OCI-M1 (cell line): ENCODE measurements around the gene ADCY3.

Experiments used
- DNase-seq: peaks from one replicate; lab custom pipeline; 2025; lab: John Stamatoyannopoulos, UW

ADCY3 gene

GRCh38 chr2:24920098-24920808 is at the start of gene ADCY3:
Gene ADCY3 (minus strand): TSS chr2:24920237. CDS start chr2:24918987, 1,250 bp downstream.
- no peak for DNase-seq

- no peak for DNase-seq
Measured at GRCh38 chr2:24969784-24970183, 49.7 kb upstream of the ADCY3 start.

DNA sequence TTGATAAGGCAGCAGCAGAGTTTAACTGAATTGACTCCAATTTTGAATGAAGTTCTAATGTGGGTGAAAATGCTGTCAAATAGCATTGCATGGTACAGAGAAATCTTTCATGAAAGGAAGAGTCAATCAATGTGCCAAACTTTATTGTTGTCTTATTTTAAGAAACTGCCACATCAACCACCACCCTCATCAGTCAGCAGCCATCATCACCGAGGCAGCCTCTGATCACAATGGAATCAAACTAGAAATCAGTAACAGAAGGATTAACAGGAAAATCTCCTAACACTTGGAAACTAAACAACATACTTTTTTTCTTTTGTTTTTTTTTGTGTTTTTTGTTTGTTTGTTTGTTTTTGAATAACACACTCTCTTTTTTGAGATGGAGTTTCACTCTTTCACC is 41.9 kb upstream of the ADCY3 start:
- DNase-seq = no peak

- no peak for DNase-seq
Measured at GRCh38 chr2:24959761-24960160, 39.7 kb upstream of the ADCY3 start.

DNA sequence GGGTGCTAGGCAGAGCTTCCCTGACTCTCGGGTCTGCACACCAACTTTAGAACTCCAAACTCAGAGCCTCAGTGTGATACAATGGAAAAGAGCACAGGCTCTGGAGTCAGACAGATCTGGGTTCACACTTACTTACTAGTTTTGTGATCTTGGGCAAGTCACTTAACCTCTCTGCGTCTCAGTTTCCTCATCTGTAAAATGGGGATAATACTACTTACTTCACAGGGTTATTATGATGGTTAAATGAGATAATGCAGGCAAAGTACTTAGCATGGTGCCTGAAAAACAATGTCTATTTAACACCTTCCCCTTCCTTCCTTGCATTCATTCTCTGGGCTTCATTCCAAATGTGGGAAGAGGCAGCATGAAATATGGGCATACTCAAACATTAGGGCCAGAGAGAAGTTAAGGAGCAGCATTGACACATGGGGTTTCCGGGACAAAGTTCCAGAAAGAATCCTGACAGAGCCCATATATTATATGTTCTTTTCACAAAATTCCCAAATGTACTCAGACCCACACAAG is 38.4 kb upstream of the ADCY3 start:
- no peak for DNase-seq

- no peak for DNase-seq
Measured at GRCh38 chr2:24957976-24958375, 37.9 kb upstream of the ADCY3 start.

GRCh38 chr2:24957221-24957620 is 37.2 kb upstream of the ADCY3 start:
- no peak for DNase-seq

DNA sequence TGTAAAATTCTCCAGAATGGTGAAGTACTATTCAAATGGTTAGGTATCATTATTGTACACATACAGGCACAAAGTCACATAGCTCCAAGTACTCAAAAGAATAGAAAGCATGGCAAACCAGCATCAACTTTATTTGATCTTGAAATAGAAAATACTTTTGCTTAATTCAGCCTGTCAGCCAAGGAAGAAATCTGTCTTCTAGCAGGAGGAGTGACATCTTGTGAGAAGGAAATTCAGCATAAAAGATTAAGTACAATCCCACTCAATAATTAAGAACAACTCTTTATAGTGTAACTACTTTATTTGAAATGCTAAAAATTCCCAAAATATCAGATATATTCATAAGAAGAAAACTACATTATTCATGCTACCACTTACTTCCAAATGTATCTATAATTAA is 35.9 kb upstream of the ADCY3 start:
- DNase-seq = no peak

GRCh38 chr2:24955232-24955631 is 35.2 kb upstream of the ADCY3 start:
- no peak for DNase-seq

DNA sequence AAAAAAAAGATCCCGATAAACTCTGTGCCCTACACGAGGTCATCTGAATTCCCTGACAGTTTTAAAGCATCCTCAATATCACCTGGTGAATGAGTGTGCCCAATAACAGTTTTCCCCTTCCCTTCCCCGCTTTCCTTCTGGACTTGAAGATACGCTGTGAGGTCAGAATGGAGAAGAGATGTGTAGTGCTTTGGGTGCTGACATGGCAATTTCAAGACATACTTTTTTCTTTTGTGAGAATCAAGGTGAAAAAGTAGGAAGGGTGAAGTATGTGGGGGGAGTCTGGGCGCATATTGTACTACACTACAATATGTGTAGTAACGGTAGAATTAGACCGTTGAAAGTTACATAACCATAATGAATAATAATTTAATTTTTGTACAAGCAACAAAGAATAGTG is 30.1 kb upstream of the ADCY3 start:
- DNase-seq = no peak

GRCh38 chr2:24948506-24948905 is 28.5 kb upstream of the ADCY3 start:
- DNase-seq = no peak

DNA sequence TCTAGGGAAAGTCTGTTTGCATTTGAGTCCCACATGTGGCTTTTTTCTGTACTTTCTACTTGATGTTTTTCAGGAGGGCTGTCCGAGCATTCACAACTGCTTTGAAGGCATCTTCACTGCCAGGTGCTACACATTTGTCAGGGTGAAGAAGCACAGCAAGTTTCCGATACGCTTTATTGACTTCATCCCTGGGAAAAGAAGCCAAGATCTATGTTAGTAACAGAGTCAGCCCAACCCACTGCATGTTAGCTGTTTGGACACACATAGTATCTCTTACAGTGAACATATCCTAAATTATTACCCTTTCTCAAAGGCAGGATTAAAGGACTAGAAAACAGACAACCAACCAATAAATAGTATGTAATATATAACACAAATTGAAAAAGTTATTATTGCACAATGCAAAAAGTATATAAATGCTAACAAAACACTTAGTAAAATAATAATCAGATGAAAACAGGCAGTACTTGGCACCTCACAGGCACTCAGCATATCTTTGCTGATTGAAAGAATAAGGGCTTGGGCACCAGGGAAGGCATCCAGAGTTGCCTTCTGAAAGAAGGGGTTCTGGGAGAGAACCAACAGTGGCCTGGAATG is 27.6 kb upstream of the ADCY3 start:
- no peak for DNase-seq

DNA sequence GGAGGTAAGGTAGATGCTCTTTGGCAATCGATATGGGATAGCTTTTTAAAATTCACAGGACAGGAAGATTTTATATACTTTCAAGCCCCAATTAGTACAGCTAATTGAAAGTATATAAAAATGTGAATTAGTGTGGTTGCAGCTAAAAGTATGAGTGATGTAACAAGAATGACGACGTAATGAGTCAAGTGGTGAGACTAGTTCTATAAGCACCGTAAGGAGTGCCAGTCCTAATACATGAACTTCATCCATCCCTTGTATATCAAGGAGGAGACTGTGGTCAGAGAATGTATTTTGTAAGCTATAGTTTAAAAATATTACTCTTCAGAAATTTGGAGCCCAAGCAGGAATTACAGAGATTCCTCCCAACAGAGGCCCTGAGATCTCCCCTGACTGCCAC is 25.9 kb upstream of the ADCY3 start:
- no peak for DNase-seq

- DNase-seq = no peak
Measured at GRCh38 chr2:24943427-24944053, 23.5 kb upstream of the ADCY3 start.

- DNase-seq = no peak
Measured at GRCh38 chr2:24939353-24939752, 19.3 kb upstream of the ADCY3 start.

DNA sequence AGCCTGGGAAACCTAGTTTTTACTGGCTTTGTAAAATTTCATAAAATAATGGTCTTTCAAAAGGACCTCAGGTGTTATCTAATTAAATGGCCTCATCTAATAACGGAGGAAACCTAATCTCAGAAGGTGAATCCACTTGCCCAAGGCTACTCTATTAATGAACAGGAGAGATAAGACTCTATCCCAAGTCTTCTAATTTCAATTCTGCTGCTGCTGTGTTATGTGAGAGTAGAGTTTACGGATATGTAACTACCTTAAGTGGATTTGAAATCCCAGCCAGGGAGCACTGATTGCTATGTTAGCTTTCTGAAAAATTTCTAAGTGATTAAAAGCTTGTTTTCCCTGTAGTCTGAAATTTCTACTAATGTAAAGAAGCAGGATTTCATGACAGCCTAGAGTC is 17.2 kb upstream of the ADCY3 start:
- peak; percentile 9 for DNase-seq

- no peak for DNase-seq
Measured at GRCh38 chr2:24935145-24935544, 15.1 kb upstream of the ADCY3 start.

DNA sequence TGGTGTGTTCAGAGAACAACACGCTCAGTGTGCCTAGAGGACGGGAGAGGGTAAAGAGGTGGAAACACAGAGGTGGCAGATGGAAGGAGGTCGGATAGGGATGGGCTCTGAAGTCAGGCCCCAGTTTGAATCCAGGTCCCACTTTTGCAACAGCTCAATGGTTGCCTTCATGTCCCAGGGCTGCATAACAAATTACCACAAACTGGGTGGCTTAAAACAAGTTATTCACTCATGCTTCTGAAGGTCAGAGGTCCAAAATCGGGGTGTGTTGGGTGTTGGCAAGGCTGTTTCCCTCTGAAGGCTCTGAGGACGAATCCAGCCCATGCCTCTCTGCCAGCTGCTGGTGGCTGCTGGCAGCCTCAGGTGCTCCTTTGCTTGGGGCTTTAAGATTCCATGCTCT is 12.7 kb upstream of the ADCY3 start:
- no peak for DNase-seq

DNA sequence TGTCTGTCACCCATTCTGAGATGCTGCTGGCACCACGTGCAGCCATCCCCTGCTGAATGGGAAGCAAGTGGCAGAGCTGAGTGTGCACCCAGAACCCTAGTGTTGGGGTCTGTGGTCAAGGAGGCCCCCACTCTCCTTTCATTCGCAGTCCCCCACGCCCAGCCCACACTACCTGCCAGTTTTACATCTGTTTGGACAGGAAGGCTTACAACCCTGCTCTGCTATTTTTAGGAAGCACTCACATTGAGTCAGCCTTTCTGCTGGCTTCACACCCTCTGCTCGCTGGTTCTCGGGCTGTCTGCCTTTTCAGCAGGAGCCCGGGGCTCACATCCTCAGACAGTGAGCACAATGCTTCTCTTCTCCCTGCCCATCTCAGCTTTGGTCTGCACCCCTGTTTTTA is 10.7 kb upstream of the ADCY3 start:
- DNase-seq = no peak

GRCh38 chr2:24929230-24929629 is 9.2 kb upstream of the ADCY3 start:
- DNase-seq = no peak

GRCh38 chr2:24928036-24928435 is 8.0 kb upstream of the ADCY3 start:
- no peak for DNase-seq

DNA sequence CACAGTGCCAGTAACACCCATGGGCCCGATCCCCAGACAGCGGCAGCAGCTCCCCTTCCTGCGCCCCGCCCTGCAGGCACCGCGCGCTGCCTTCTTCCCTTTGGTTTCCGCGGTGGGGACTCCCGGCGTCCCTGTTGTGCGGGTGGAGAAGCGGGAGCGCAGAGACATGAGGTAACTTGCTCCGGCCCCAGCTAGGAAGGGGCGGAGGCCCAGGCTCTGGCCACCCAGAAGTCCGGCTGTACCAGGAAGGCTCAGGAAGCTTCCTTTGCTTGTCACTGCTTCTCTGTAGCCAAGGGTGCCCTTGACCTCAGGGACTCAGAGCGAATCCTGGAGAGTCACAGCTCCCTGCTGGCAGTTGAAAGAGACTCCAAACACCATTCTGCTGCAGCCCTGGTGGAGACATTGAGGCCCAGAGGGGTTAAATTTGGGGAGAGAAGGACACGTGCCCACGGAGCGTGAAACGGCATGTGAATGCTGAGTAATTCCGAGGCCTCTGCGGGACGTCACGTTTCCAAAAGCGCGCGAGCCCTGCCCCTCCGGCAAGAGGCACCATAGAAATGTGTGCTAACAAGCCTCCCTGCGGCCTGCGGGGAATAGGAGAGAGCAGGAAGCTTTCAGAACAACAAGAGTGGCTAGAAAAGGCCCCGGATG is 6.7 kb upstream of the ADCY3 start:
- DNase-seq = no peak

DNA sequence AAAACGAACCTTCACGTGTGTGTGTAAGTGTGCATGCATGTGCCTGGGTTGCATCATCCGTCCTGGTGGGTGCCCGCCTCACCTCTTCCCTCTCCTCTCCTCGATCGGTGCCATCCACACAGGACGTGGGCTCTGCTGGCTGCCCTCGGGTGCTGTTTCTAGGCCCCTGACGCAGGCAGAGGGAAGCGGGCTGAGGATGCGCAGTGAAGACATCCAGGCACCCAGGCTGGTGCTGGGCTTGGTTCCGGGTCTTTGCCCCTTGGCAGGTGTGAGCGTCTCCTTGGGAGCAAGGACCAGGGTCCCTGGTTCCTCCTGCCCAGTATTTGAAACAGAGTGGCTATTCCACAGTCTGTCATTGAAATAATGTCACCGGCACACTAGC is 6.2 kb upstream of the ADCY3 start:
- DNase-seq = no peak
